Neuronal stem cell (in vitro differentiated cells): ENCODE results near the gene LMF1.

ENCODE experiments used
- DNase-seq: peaks from one replicate; pipeline ENCODE4 v3.0.0-alpha.2; 2013; ENCODE audit warnings: low spot score
- H2AFZ ChIP-seq: one replicate; pipeline ENCODE4 v1.6.1; 2013; ENCODE audit warnings: mild to moderate bottlenecking, low read length, inconsistent platforms
- H2AK5ac ChIP-seq: 2 replicates; pipeline ENCODE4 v1.6.1; 2013; ENCODE audit warnings: low read depth, mild to moderate bottlenecking, inconsistent platforms, low read length, moderate library complexity, mixed read lengths
- H2BK120ac ChIP-seq: 2 replicates; pipeline ENCODE4 v1.6.1; 2013; ENCODE audit warnings: low read depth, mild to moderate bottlenecking, inconsistent platforms, low read length, moderate library complexity, mixed read lengths
- H2BK12ac ChIP-seq: one replicate; pipeline ENCODE4 v1.6.1; 2013; ENCODE audit warnings: low read length, inconsistent platforms
- H2BK15ac ChIP-seq: 2 replicates; pipeline ENCODE4 v1.6.1; 2013; ENCODE audit warnings: mild to moderate bottlenecking, low read length, inconsistent platforms, mixed read lengths
- H2BK5ac ChIP-seq: one replicate; pipeline ENCODE4 v1.6.1; 2013; ENCODE audit warnings: inconsistent platforms, mild to moderate bottlenecking, low read length, moderate library complexity
- H3K14ac ChIP-seq: one replicate; pipeline ENCODE4 v1.6.1; 2013; ENCODE audit warnings: low read length, inconsistent platforms
- H3K18ac ChIP-seq: 2 replicates; pipeline ENCODE4 v1.6.1; 2013; ENCODE audit warnings: low read length, inconsistent platforms
- H3K23ac ChIP-seq: 2 replicates; pipeline ENCODE4 v1.6.1; 2013; ENCODE audit warnings: low read depth, mild to moderate bottlenecking, mixed read lengths, low read length, inconsistent platforms; ENCODE audit not compliant: poor library complexity
- H3K27ac ChIP-seq: replicated peaks from 3 replicates; pipeline ENCODE4 v1.5.1; 2013; ENCODE audit warnings: low read length, inconsistent platforms
- H3K27me3 ChIP-seq, 3 experiments: 2 replicates each; pipeline ENCODE4 v1.6.1; 2013; ENCODE audit warnings: low read length in 3 of 3, mild to moderate bottlenecking in 2 of 3, inconsistent platforms in 1 of 3, low read depth in 1 of 3, mixed read lengths in 1 of 3, moderate library complexity in 1 of 3; ENCODE audit not compliant: control insufficient read depth in 3 of 3, insufficient read depth in 3 of 3
- H3K36me3 ChIP-seq, 2 donors: replicated peaks in 1 of 2; 2 replicates each; pipeline ENCODE4 v1.6.1; 2013; ENCODE audit warnings: low read length in 2 of 2; ENCODE audit not compliant: control insufficient read depth in 2 of 2, insufficient read depth in 2 of 2
- H3K4ac ChIP-seq: 2 replicates; pipeline ENCODE4 v1.6.1; 2013; ENCODE audit warnings: inconsistent platforms, mild to moderate bottlenecking, low read length, moderate library complexity
- H3K4me1 ChIP-seq, 2 donors: 1 replicate in 1 of 2; 2 replicates in 1 of 2; pipeline ENCODE4 v1.6.1; 2013; ENCODE audit warnings: low read length in 2 of 2, low read depth in 1 of 2; ENCODE audit not compliant: control insufficient read depth in 2 of 2, insufficient read depth in 1 of 2
- H3K4me2 ChIP-seq: one replicate; pipeline ENCODE4 v1.6.1; 2013; ENCODE audit warnings: mild to moderate bottlenecking, low read length, inconsistent platforms; ENCODE audit not compliant: insufficient read depth, poor library complexity, severe bottlenecking
- H3K4me3 ChIP-seq, 2 donors: 2 replicates each; pipeline ENCODE4 v1.5.1; 2013; ENCODE audit warnings: low read length in 2 of 2, mild to moderate bottlenecking in 2 of 2, inconsistent platforms in 1 of 2, moderate library complexity in 1 of 2
- H3K79me1 ChIP-seq: one replicate; pipeline ENCODE4 v1.6.1; 2013; ENCODE audit warnings: low read depth, mild to moderate bottlenecking, inconsistent platforms, low read length, moderate library complexity
- H3K9ac ChIP-seq: one replicate; pipeline ENCODE4 v1.6.1; 2013; ENCODE audit warnings: mild to moderate bottlenecking, low read depth, low read length, inconsistent platforms; ENCODE audit not compliant: poor library complexity
- H3K9me3 ChIP-seq, 2 donors: replicated peaks in 1 of 2; 2 replicates each; pipeline versions ENCODE3 to v1.6.1; 2013; ENCODE audit warnings: low read length in 2 of 2, mild to moderate bottlenecking in 2 of 2, inconsistent platforms in 1 of 2, low read depth in 1 of 2, mixed read lengths in 1 of 2, moderate library complexity in 1 of 2; ENCODE audit not compliant: control insufficient read depth in 2 of 2, insufficient read depth in 1 of 2
- H4K8ac ChIP-seq: one replicate; pipeline ENCODE4 v1.6.1; 2013; ENCODE audit warnings: low read depth, mild to moderate bottlenecking, inconsistent platforms, low read length, moderate library complexity
- H4K91ac ChIP-seq: one replicate; pipeline ENCODE4 v1.6.1; 2013; ENCODE audit warnings: low read length, low read depth, mild to moderate bottlenecking, inconsistent platforms; ENCODE audit not compliant: poor library complexity
- WGBS, 2 donors: extraction: QIAGEN DNeasy Blood & Tissue Kit; methylation state at CpG; one replicate each; pipeline ENCODE4 v1.1.7; 2013; ENCODE audit warnings: missing lambda C conversion rate in 2 of 2, mixed read lengths in 1 of 2; ENCODE audit not compliant: insufficient read length in 2 of 2, insufficient replicate concordance in 1 of 2; ENCODE audit errors: extremely low coverage in 2 of 2; 5-methylcytosine and 5-hydroxymethylcytosine counted together

The LMF1 gene

GRCh38 chr16:866252-866896 is 104.4 kb downstream of the LMF1 start:
- H3K9me3 ChIP-seq = peaks cover 3 to 5% of the 10 kb centered on the region in 2 donors
- no CpG with 5 or more reads among the region's 9 CpGs for WGBS, 2 donors
- DNase-seq = no peak

GRCh38 chr16:865026-865425 is 105.8 kb downstream of the LMF1 start:
- Histone ChIP-seq H3K79me1 (no peaks in the 10 kb centered on the region), H2BK15ac (no peak overlapping the region), H3K27ac (no peak overlapping the region), H4K8ac (no peak overlapping the region), H3K4me2 (no peak overlapping the region), H2BK5ac (no peak overlapping the region), H3K18ac (no peak overlapping the region), H3K9me3 (peaks cover 3 to 5% of the 10 kb centered on the region in 2 donors), H3K27me3 (no peaks in the 10 kb centered on the region), H3K23ac (no peak overlapping the region), H3K4me1 (no peaks in the 10 kb centered on the region), H3K4ac (no peak overlapping the region), H3K4me3 (no peak overlapping the region), H3K14ac (no peak overlapping the region), H3K9ac (no peak overlapping the region), H2AFZ (no peak overlapping the region), H2BK12ac (no peak overlapping the region), H2BK120ac (no peak overlapping the region), H4K91ac (no peak overlapping the region), H2AK5ac (no peak overlapping the region), H3K36me3 (no peaks in the 10 kb centered on the region)
- WGBS, 2 donors = no CpG with 5 or more reads among the region's 5 CpGs
- no peak for DNase-seq

More at GRCh38 chr16:866252-866896, 104.4 kb downstream of the LMF1 start:
- Histone ChIP-seq H3K18ac (no peak overlapping the region), H3K9ac (no peak overlapping the region), H2BK15ac (no peak overlapping the region), H3K79me1 (peaks cover 2% of the 10 kb centered on the region), H3K4me3 (no peak overlapping the region), H3K4ac (no peak overlapping the region), H4K8ac (no peak overlapping the region), H3K14ac (no peak overlapping the region), H4K91ac (no peak overlapping the region), H2BK120ac (no peak overlapping the region), H2AFZ (no peak overlapping the region), H2AK5ac (no peak overlapping the region), H3K23ac (no peak overlapping the region), H2BK5ac (no peak overlapping the region), H3K4me1 (no peaks in the 10 kb centered on the region), H2BK12ac (no peak overlapping the region), H3K27ac (no peak overlapping the region), H3K4me2 (no peak overlapping the region), H3K27me3 (no peaks in the 10 kb centered on the region), H3K36me3 (no peaks in the 10 kb centered on the region)

GRCh38 chr16:861446-861845 is 109.3 kb downstream of the LMF1 start:
- H3K4me3 ChIP-seq = peak overlapping the region in 1 of 2 donors; percentile 10
- no peaks in the 10 kb centered on the region for H3K27me3 ChIP-seq
- H2AFZ ChIP-seq = no peak overlapping the region
- no CpG with 5 or more reads among the region's 17 CpGs for WGBS, 2 donors
- no peak overlapping the region for H3K4me2 ChIP-seq
- no peak overlapping the region for H4K91ac ChIP-seq
- no peak overlapping the region for H2BK5ac ChIP-seq
- H3K23ac ChIP-seq = no peak overlapping the region
- no peak for DNase-seq
- no peak overlapping the region for H3K4ac ChIP-seq
- H2BK120ac ChIP-seq = no peak overlapping the region
- no peak overlapping the region for H4K8ac ChIP-seq
- no peaks in the 10 kb centered on the region for H3K4me1 ChIP-seq
- H3K27ac ChIP-seq = no peak overlapping the region
- no peak overlapping the region for H2BK12ac ChIP-seq
- H3K36me3 ChIP-seq = no peaks in the 10 kb centered on the region
- H3K9me3 ChIP-seq = peaks cover 7 to 13% of the 10 kb centered on the region in 2 donors
- H3K79me1 ChIP-seq = peaks cover 2% of the 10 kb centered on the region
- no peak overlapping the region for H3K18ac ChIP-seq
- H2BK15ac ChIP-seq = no peak overlapping the region
- no peak overlapping the region for H3K9ac ChIP-seq
- H3K14ac ChIP-seq = no peak overlapping the region
- H2AK5ac ChIP-seq = no peak overlapping the region

GRCh38 chr16:860891-861290 is 109.9 kb downstream of the LMF1 start:
- Histone ChIP-seq H3K4me1 (no peaks in the 10 kb centered on the region), H3K14ac (no peak overlapping the region), H4K8ac (no peak overlapping the region), H2BK120ac (no peak overlapping the region), H2BK15ac (no peak overlapping the region), H3K18ac (no peak overlapping the region), H3K9ac (no peak overlapping the region), H3K36me3 (no peaks in the 10 kb centered on the region), H2BK5ac (no peak overlapping the region), H3K27ac (no peak overlapping the region), H3K4ac (no peak overlapping the region), H3K4me2 (no peak overlapping the region), H3K4me3 (no peak overlapping the region), H3K23ac (no peak overlapping the region), H3K9me3 (peaks cover 7 to 17% of the 10 kb centered on the region in 2 donors), H2BK12ac (no peak overlapping the region), H2AK5ac (no peak overlapping the region), H3K79me1 (peaks cover 2% of the 10 kb centered on the region), H2AFZ (no peak overlapping the region), H3K27me3 (no peaks in the 10 kb centered on the region), H4K91ac (no peak overlapping the region)
- WGBS, 2 donors = no CpG with 5 or more reads among the region's 10 CpGs
- DNase-seq = no peak
